ENCODE data around the gene CPNE8.
A peak's percentile ranks its signal among the peaks of the same experiment; 100 is the strongest.

The CPNE8 gene

GRCh38 chr12:38844267-38844666 lies 61.1 kb downstream of the CPNE8 start:
- no peak for TF ChIP-seq CTCF (conservative IDR thresholded peaks at IDR 0.05; ENCODE audit: control insufficient read depth, insufficient read depth, low read depth, low read length)
- no peak overlapping the region for H3K4me3 ChIP-seq (ENCODE audit: control insufficient read depth, low read depth, low read length)
- DNase-seq (ENCODE audit: low read depth): no peak

GRCh38 chr12:38838056-38838850 lies 67.1 kb downstream of the CPNE8 start:
- no peak for DNase-seq (ENCODE audit: low read depth)
- H3K4me3 ChIP-seq (ENCODE audit: control insufficient read depth, low read depth, low read length): no peak overlapping the region
- TF ChIP-seq CTCF (conservative IDR thresholded peaks at IDR 0.05; ENCODE audit: control insufficient read depth, insufficient read depth, low read depth, low read length): no peak

GRCh38 chr12:38831715-38832114 lies 73.7 kb downstream of the CPNE8 start:
- TF ChIP-seq CTCF (conservative IDR thresholded peaks at IDR 0.05; ENCODE audit: control insufficient read depth, insufficient read depth, low read depth, low read length): no peak
- H3K4me3 ChIP-seq (ENCODE audit: control insufficient read depth, low read depth, low read length): no peak overlapping the region
- no peak for DNase-seq (ENCODE audit: low read depth)

- no peak for TF ChIP-seq CTCF (conservative IDR thresholded peaks at IDR 0.05; ENCODE audit: control insufficient read depth, insufficient read depth, low read depth, low read length)
- H3K4me3 ChIP-seq (ENCODE audit: control insufficient read depth, low read depth, low read length): no peak overlapping the region
Observed at GRCh38 chr12:38825006-38825405, 80.4 kb downstream of the CPNE8 start.

GRCh38 chr12:38823738-38824137 lies 81.7 kb downstream of the CPNE8 start:
- DNase-seq (ENCODE audit: low read depth): peak; percentile 58
- H3K4me3 ChIP-seq (ENCODE audit: control insufficient read depth, low read depth, low read length): no peak overlapping the region
- no peak for TF ChIP-seq CTCF (conservative IDR thresholded peaks at IDR 0.05; ENCODE audit: control insufficient read depth, insufficient read depth, low read depth, low read length)

More at GRCh38 chr12:38825006-38825405, 80.4 kb downstream of the CPNE8 start:
- DNase-seq (ENCODE audit: low read depth): no peak

GRCh38 chr12:38823314-38823713 lies 82.1 kb downstream of the CPNE8 start:
- no peak for DNase-seq (ENCODE audit: low read depth)
- no peak overlapping the region for H3K4me3 ChIP-seq (ENCODE audit: control insufficient read depth, low read depth, low read length)
- TF ChIP-seq CTCF (conservative IDR thresholded peaks at IDR 0.05; ENCODE audit: control insufficient read depth, insufficient read depth, low read depth, low read length): no peak
